ENCODE data around the gene CCDC34.
"Not testable (repeated sequence)": the region's sequence is repeated elsewhere in the genome, so short reads cannot be mapped to it uniquely, and the experiment has no call there.

The CCDC34 gene

GRCh38 chr11:27361649-27362431 is 1.2 kb downstream of the CCDC34 start:
- no peak for DNase-seq (ENCODE audit: low read depth)

DNA sequence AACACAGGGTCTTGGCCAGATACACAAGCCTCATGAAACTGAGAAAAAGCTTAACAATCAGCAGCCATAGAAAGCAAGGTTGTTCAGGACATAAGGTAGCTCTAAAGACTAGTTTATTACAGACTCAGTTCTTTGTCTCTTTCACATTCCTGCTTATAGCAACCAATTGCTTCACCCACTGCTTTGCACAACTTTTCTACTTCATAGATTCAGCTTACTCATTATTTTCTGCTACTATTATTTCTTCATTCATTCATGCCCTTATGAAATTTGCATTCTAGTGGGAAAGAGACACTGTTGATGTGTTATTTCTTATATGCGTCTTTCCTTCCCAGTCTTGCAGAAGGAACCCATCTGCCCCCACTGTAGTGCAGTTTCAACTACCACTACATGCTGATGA is 4.7 kb downstream of the CCDC34 start:
- DNase-seq (ENCODE audit: low read depth) = no peak

DNA sequence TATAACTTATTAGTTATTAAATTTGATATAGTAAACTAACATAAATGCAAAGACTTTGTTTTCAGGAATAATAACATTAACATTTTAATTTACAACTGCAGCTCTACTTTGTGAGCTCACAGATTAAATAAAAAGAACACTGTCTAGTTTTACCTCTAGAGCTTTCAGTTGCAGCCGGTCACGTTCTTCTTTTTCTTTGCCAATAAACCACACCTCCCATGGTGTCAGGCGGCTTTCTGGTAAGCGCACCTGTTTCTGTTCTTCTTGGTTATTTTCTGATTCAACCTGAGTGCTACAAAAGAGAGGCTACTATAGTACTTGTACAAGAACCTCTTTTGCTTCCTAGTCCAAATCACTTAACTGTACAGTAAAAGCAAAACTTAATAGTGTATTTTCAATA is 5.8 kb downstream of the CCDC34 start:
- no peak for DNase-seq (ENCODE audit: low read depth)

GRCh38 chr11:27356624-27357222 is 6.3 kb downstream of the CCDC34 start:
- no peak for DNase-seq (ENCODE audit: low read depth)

DNA sequence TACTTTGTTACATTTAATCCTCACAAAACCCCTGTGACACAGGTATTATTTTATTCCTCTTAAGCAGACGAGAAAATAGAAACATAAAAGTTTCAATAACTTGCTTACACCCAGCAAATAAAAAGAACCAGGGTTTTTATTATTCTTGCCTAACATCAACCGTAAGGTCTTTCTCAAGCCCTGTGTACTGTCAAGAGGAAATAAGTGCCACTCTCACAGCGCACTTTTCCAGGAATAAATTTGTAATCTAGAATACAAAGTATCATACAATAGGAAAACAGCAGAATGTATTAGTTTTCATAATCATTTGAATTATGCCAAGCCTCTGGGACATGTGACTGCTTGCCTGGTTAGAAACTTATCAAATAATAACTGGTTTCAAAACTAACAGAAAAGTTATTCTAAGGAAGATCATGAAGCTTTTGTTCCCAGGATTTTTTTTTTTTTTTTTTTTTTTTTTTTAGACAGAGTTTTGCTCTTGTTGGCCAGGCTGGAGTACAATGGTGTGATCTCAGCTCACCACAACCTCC is 7.4 kb downstream of the CCDC34 start:
- no peak for DNase-seq (ENCODE audit: low read depth)

DNA sequence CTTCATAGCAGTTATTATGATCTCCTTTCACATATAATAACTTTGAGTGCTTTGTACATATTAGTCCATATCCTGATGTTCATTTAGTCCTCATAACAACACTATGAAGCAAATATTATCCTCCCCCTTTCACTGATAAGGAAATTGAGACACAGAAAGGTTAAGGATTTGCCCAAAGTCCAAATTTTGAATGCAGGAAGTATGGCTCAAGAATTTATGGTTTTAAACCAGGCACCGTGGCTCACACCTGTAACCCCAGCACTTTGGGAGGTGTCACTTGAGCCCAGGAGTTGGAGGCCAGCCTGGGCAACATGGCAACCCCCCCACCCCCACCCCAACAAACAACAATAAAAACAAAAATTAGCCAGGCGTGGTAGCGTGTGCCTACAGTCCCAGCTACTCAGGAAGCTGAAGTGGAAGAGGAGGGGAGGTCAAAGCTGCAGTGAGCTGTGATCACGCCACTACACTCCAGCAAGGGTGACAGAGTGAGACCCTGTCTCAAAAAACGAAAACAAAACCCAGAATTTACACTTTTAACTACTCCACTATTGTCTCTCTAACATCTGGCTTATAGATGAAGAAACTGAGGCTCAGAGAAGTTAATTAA is 8.6 kb downstream of the CCDC34 start:
- DNase-seq (ENCODE audit: low read depth) = no peak

- no peak for DNase-seq (ENCODE audit: low read depth)
Measured at GRCh38 chr11:27353593-27354358, 9.2 kb downstream of the CCDC34 start.

DNA sequence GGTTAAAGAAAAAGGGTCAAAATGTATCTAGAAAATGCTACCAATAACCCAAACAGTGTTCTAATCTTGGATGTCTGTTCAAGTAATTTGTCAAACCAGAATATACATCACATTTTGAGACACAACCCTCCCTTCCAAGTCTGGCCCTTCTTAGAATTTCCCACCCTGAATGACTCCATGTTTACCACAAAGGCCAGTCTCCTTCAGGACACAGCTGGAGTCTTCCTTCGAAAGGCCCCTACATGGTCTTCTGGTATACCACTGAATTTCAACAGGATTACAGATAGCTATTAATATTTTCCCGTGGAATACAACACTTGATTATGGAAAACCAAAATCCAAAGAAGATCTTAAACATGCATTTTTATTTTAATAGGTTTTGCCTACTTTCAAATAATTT is 10.2 kb downstream of the CCDC34 start:
- no peak for DNase-seq (ENCODE audit: low read depth)

GRCh38 chr11:27350511-27350910 is 12.5 kb downstream of the CCDC34 start:
- no peak for DNase-seq (ENCODE audit: low read depth)

DNA sequence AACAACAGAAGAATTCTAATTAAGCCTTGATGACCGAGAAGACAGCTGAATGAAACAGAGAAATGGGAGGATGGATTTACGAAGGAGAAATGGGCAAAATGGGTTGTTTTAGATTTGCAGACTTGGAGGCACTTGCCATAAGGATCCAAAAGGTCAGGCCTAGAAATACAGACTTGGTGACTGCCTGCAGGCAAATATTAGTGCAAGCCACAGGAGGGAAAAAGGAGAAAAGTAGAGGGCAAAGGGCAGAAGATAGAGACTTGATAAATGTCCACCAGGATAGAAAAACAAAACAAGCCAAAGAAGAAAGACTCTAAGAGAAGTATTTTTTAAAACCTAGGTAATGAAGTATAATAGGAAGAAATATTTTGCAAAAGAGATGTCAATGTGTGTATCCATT is 13.1 kb downstream of the CCDC34 start:
- no peak for DNase-seq (ENCODE audit: low read depth)

DNA sequence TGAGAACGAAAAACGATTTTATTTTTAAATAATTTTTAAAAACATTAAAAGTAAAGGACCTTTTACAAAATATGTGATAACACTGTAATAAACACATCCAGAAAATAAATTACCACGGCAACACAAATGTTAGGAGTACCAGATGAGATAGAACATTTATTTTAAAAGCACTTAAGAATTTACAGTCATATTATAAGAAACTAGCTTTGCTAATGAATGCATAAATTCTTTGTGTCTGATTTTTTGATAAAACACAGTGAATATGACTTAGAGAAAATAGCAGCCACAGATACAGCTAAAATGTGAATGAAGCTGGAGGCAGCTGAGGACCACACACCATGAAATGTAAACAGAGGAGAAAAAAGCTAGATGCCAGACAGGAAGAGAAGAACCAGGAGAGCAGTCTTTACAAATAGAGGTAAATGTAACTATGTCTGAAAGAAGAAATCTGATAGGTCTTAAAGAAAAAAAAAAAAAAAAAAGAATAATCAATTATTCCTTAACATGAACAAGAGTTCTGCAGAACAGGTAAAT is 14.6 kb downstream of the CCDC34 start:
- no peak for DNase-seq (ENCODE audit: low read depth)

GRCh38 chr11:27347359-27348339 is 15.4 kb downstream of the CCDC34 start:
- no peak for DNase-seq (ENCODE audit: low read depth)

GRCh38 chr11:27339941-27340340 is 23.1 kb downstream of the CCDC34 start:
- no peak for DNase-seq (ENCODE audit: low read depth)

- DNase-seq (ENCODE audit: low read depth) = not testable (repeated sequence)
Measured at GRCh38 chr11:27334764-27335163, 28.3 kb downstream of the CCDC34 start.

DNA sequence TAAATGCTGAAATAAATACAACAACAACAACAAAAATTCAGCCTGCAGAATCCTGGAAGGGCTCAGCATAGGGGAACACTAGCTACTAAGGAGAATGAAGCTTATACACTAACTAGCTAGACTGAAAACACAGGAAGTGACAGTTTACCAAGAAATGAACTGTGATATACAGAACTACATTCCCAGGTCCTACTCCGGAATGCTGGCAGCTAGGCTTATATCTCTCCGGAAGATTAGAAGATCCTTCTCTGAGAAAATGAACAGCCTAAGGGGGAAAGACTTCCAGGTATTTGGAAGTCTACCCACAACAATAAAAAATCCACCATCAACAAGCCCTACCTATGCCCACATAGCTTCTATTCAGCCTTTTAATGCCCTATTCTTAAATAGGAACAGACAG is 31.0 kb downstream of the CCDC34 start:
- DNase-seq (ENCODE audit: low read depth) = no peak

DNA sequence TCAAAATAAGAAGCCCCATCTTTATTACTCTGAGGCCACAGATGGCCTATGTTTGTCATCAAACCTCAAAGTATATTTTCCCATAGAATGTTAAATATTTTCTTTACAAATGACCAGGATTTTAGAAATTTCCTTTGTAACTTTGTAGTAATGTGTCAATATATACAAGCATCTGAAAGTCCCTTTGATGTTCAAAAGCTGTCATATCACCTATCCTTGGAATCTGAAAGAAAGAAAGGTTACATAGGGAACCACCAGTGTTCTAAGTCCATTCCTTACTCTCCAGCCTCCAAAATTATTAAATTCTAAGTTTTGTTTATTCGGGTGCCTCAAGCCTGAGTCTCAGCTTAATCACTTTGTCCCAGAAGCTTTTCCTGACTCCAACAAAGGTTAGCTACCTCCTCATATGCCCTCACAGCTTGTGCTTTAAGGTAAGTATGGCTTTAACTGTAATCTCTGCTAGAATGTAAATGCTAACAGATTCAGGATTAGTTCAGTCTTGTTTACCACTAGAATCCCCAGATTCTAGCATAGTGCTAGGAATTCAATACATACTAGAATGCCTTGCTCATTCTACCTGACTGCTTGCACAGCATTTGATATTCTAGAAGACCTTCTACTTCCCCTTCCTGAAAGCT is 32.3 kb downstream of the CCDC34 start:
- DNase-seq (ENCODE audit: low read depth) = no peak

DNA sequence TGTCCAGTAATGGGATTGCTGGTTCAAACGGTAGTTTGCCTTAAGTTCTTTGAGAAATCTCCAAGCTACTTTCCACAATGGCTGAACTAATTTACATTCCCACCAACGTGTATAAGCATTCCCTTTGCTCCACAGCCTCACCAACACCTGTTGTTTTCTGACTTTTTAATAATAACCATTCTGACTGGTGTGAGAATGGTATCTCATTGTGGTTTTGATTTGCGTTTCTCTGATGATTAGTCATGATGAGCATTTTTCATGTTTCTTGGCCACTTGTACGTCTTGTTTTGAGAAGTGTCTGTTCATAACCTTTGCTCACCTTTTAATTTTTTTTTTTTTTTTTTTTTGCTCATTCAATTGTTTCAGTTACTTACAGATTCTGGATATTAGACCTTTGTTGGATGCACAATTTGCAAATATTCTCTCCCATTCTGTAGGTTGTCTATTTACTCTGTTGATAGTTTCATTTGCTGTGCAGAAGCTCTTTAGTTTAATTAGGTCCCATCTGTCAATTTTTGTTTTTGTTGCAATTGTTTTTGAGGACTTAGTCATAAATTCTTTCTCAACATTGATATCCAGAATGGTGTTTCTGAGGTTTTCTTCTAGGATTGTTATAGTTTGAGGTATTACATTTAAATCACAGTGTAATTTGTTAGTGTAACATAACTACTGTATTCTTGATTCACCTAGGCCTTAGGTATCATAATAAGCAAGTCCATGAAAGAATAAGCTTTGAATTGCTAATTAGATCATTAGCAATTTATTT is 33.0 kb downstream of the CCDC34 start:
- DNase-seq (ENCODE audit: low read depth) = no peak

- no peak for DNase-seq (ENCODE audit: low read depth)
Measured at GRCh38 chr11:27328614-27329013, 34.4 kb downstream of the CCDC34 start.

GRCh38 chr11:27327064-27327463 is 36.0 kb downstream of the CCDC34 start:
- not testable (repeated sequence) for DNase-seq (ENCODE audit: low read depth)

- DNase-seq (ENCODE audit: low read depth) = not testable (repeated sequence)
Measured at GRCh38 chr11:27322196-27322595, 40.8 kb downstream of the CCDC34 start.

Data from GM04503 (cell line).